Measurements from ENCODE around the gene FBXW9.
A peak's percentile ranks its signal among the peaks of the same experiment; 100 is the strongest.

Gene FBXW9

DNA sequence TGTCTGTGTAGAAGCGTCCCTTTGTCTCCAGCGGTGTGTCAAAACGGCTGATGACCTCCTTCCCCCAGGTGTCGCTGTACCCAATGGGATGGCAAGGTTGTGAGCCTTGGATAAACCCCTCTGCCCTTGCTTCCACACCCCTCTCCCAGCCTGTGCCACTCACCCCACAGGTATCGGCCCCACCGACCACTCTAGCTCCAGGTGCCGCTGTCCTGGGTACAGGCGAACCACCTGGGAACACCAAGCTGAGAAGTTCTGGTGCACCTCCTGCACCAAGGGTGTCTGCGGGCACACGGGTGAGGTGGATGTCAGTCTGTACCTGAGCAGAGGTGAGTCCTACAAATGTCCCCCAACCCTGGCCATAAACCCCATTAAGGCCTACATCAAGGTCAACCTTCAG is 46.5 kb downstream of the FBXW9 start:
- ATAC-seq: no peak
- no peak for TF ChIP-seq ARNTL (CRISPR knock-in tag; IDR thresholded peaks at IDR 0.05; ENCODE audit: borderline replicate concordance, low read depth)
- TF ChIP-seq, protein P1, sequence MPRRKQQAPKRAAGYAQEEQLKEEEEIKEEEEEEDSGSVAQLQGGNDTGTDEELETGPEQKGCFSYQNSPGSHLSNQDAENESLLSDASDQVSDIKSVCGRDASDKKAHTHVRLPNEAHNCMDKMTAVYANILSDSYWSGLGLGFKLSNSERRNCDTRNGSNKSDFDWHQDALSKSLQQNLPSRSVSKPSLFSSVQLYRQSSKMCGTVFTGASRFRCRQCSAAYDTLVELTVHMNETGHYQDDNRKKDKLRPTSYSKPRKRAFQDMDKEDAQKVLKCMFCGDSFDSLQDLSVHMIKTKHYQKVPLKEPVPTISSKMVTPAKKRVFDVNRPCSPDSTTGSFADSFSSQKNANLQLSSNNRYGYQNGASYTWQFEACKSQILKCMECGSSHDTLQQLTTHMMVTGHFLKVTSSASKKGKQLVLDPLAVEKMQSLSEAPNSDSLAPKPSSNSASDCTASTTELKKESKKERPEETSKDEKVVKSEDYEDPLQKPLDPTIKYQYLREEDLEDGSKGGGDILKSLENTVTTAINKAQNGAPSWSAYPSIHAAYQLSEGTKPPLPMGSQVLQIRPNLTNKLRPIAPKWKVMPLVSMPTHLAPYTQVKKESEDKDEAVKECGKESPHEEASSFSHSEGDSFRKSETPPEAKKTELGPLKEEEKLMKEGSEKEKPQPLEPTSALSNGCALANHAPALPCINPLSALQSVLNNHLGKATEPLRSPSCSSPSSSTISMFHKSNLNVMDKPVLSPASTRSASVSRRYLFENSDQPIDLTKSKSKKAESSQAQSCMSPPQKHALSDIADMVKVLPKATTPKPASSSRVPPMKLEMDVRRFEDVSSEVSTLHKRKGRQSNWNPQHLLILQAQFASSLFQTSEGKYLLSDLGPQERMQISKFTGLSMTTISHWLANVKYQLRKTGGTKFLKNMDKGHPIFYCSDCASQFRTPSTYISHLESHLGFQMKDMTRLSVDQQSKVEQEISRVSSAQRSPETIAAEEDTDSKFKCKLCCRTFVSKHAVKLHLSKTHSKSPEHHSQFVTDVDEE (CRISPR knock-in tag; IDR thresholded peaks at IDR 0.05): no peak

DNA sequence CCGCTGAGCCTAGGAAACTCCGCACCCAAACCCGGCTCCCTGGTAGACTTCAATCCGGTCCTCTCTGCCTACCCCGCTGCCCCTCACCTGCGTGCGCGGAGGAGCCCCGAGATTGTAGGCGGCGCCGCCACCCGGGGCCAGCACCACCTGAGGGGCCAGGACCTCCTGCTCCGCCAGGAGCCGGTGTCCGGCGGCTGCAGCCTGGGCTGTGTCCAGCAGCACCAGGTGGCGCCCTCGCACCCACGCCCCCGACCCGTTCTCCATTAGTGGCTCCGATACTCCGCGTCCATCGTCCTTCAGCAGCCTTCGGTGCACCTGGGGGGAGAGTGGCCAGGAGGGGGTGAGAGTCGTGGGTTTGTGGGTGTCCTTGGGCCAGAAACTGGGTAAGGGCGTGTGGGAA is 48.3 kb downstream of the FBXW9 start:
- TF ChIP-seq ESRRG (CRISPR knock-in tag; IDR thresholded peaks at IDR 0.05) (no peak), ZC3H10 (CRISPR knock-in tag; IDR thresholded peaks at IDR 0.05) (no peak), ARNTL (CRISPR knock-in tag; IDR thresholded peaks at IDR 0.05; ENCODE audit: borderline replicate concordance, low read depth) (no peak), PPARA (CRISPR knock-in tag; IDR thresholded peaks at IDR 0.05; ENCODE audit: borderline replicate concordance) (no peak), TCF4 (CRISPR knock-in tag; IDR thresholded peaks at IDR 0.05; ENCODE audit: borderline replicate concordance) (no peak), OSR1 (CRISPR knock-in tag; IDR thresholded peaks at IDR 0.05) (no peak), CSDC2 (CRISPR knock-in tag; IDR thresholded peaks at IDR 0.05) (no peak), ZFP30 (CRISPR knock-in tag; IDR thresholded peaks at IDR 0.05) (no peak), ZNF565 (CRISPR knock-in tag; conservative IDR thresholded peaks at IDR 0.05; ENCODE audit: low read depth) (no peak), SNAI2 (CRISPR knock-in tag; IDR thresholded peaks at IDR 0.05) (no peak), GLIS3 (CRISPR knock-in tag; IDR thresholded peaks at IDR 0.05) (no peak)
- TF ChIP-seq, protein P2, sequence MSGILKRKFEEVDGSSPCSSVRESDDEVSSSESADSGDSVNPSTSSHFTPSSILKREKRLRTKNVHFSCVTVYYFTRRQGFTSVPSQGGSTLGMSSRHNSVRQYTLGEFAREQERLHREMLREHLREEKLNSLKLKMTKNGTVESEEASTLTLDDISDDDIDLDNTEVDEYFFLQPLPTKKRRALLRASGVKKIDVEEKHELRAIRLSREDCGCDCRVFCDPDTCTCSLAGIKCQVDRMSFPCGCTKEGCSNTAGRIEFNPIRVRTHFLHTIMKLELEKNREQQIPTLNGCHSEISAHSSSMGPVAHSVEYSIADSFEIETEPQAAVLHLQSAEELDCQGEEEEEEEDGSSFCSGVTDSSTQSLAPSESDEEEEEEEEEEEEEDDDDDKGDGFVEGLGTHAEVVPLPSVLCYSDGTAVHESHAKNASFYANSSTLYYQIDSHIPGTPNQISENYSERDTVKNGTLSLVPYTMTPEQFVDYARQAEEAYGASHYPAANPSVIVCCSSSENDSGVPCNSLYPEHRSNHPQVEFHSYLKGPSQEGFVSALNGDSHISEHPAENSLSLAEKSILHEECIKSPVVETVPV (CRISPR knock-in tag; IDR thresholded peaks at IDR 0.05): no peak
- TF ChIP-seq, protein P3, sequence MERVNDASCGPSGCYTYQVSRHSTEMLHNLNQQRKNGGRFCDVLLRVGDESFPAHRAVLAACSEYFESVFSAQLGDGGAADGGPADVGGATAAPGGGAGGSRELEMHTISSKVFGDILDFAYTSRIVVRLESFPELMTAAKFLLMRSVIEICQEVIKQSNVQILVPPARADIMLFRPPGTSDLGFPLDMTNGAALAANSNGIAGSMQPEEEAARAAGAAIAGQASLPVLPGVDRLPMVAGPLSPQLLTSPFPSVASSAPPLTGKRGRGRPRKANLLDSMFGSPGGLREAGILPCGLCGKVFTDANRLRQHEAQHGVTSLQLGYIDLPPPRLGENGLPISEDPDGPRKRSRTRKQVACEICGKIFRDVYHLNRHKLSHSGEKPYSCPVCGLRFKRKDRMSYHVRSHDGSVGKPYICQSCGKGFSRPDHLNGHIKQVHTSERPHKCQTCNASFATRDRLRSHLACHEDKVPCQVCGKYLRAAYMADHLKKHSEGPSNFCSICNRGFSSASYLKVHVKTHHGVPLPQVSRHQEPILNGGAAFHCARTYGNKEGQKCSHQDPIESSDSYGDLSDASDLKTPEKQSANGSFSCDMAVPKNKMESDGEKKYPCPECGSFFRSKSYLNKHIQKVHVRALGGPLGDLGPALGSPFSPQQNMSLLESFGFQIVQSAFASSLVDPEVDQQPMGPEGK (CRISPR knock-in tag; IDR thresholded peaks at IDR 0.05; ENCODE audit: borderline replicate concordance): no peak
- TF ChIP-seq, protein P1 (CRISPR knock-in tag; IDR thresholded peaks at IDR 0.05): no peak
- TF ChIP-seq, protein P4, sequence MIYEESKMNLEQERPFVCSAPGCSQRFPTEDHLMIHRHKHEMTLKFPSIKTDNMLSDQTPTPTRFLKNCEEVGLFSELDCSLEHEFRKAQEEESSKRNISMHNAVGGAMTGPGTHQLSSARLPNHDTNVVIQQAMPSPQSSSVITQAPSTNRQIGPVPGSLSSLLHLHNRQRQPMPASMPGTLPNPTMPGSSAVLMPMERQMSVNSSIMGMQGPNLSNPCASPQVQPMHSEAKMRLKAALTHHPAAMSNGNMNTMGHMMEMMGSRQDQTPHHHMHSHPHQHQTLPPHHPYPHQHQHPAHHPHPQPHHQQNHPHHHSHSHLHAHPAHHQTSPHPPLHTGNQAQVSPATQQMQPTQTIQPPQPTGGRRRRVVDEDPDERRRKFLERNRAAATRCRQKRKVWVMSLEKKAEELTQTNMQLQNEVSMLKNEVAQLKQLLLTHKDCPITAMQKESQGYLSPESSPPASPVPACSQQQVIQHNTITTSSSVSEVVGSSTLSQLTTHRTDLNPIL (CRISPR knock-in tag; IDR thresholded peaks at IDR 0.05; ENCODE audit: low read depth): no peak
- peak; percentile 75 for ATAC-seq

DNA sequence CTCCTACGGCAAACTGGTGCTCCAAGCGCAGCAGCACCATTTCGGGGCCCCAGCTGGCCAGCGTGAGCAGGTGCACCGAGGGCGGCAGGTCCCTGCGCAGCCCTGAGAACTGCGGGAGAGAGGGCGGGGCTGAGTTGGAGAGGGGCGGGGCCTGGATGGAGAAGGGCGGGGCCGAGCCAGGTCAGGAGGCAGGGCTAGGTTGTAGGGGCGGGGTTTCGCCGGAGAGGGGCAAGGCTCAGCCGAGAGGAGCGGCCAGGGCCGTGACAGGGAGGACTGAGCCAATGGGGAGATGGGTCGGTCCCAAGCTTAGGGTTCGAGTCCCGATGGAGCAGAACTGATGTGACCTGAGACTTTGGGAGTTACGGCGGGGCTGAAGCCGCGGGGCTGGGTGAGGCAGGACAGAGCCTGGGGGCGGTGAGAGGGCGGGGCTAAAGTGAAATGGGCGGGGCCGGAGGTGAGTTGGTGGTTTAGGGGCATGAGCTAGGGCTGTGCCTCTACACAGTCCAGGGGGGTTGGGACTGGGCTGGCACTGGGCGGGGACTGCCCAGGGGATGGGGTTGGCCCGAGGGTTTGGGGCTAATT is 48.9 kb downstream of the FBXW9 start:
- peak; percentile 77 for ATAC-seq
- TF ChIP-seq ZNF565 (CRISPR knock-in tag; conservative IDR thresholded peaks at IDR 0.05; ENCODE audit: low read depth) (no peak), ISL1 (CRISPR knock-in tag; IDR thresholded peaks at IDR 0.05) (no peak), ZNF8 (CRISPR knock-in tag; IDR thresholded peaks at IDR 0.05) (no peak), TCF4 (CRISPR knock-in tag; IDR thresholded peaks at IDR 0.05; ENCODE audit: borderline replicate concordance) (no peak), GLIS3 (CRISPR knock-in tag; IDR thresholded peaks at IDR 0.05) (no peak), BACH2 (CRISPR knock-in tag; IDR thresholded peaks at IDR 0.05; ENCODE audit: borderline replicate concordance) (no peak)

Data from SK-N-SH treated with all-trans-retinoic acid at 6 μM for 48 hours (cell line).